Testis (tissue), 2 donors: ENCODE data around the gene PLA2R1.

ENCODE experiments used
- POLR2A ChIP-seq: fragments of 450-650 bp; IDR thresholded peaks from one replicate; pipeline ENCODE4 v1.6.1; 2017; ENCODE audit warnings: antibody characterized with exemption, mild to moderate bottlenecking, moderate library complexity
- TF ChIP-seq, protein P1 (sequence below), 3 experiments: fragments of 450-650 bp in 2 of 3; fragments of 200-600 bp in 1 of 3; sonication (generic) in 1 of 3; IDR thresholded peaks; one replicate each; pipeline ENCODE4 v1.5.1; 2016 to 2019; ENCODE audit warnings: antibody characterized with exemption in 3 of 3, mild to moderate bottlenecking in 2 of 3, moderate library complexity in 1 of 3

DNA sequence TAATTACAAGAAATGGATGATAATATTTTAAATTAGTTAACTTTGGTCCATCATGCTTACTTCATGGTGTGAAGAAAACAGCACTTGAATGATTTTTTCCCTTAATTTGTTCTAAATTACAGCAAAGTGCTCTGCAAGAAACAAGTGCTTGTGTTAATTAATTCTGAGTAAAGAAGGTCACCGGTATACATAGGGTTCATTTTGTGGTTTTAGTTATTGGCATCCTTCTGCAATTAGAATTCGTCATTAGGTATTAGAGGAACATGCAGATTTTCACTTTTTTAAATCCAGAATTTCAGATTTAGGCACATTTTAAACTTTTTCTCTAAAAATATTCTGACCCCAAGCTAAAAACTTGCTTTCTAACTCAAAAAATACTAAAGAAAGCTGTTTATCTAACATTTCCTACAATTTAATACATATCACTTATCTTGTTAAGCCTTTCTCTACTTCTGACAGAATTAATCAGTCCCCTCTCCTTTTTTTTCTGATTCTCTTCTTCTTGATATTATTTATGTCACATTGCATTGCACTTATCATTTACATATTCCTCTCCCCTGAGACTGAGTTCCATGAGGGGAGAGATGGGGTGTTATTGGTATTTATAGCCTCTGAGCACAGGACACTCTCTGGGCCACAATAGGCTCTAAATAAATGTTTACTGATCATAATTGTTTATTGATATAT is 129.2 kb downstream of the PLA2R1 start:
- TF ChIP-seq POLR2A = no peak
- TF ChIP-seq, protein P1, sequence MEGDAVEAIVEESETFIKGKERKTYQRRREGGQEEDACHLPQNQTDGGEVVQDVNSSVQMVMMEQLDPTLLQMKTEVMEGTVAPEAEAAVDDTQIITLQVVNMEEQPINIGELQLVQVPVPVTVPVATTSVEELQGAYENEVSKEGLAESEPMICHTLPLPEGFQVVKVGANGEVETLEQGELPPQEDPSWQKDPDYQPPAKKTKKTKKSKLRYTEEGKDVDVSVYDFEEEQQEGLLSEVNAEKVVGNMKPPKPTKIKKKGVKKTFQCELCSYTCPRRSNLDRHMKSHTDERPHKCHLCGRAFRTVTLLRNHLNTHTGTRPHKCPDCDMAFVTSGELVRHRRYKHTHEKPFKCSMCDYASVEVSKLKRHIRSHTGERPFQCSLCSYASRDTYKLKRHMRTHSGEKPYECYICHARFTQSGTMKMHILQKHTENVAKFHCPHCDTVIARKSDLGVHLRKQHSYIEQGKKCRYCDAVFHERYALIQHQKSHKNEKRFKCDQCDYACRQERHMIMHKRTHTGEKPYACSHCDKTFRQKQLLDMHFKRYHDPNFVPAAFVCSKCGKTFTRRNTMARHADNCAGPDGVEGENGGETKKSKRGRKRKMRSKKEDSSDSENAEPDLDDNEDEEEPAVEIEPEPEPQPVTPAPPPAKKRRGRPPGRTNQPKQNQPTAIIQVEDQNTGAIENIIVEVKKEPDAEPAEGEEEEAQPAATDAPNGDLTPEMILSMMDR (IDR thresholded peaks at IDR 0.05) = no peak
